HG03460 (cell line): ENCODE results near the gene CHGA.

ENCODE experiments used
- ATAC-seq: cut with Tn5 transposase; IDR thresholded peaks from one replicate; pipeline ENCODE4 v1.9.1; 2021; ENCODE audit not compliant: unreplicated experiment

CHGA gene

GRCh38 chr14:92976268-92976667, 53.3 kb downstream of the CHGA start:
- ATAC-seq, result no peak

- no peak for ATAC-seq
Measured at GRCh38 chr14:92978229-92979021, 55.5 kb downstream of the CHGA start.

- ATAC-seq, result no peak
Measured at GRCh38 chr14:92980866-92981265, 57.9 kb downstream of the CHGA start.

- no peak for ATAC-seq
Measured at GRCh38 chr14:92981726-92982125, 58.8 kb downstream of the CHGA start.

- ATAC-seq, result no peak
Measured at GRCh38 chr14:92982956-92983355, 60.0 kb downstream of the CHGA start.

- no peak for ATAC-seq
Measured at GRCh38 chr14:92984082-92984788, 61.3 kb downstream of the CHGA start.
